GM12878 (cell line): ENCODE measurements around the gene C1QBP. TPM values are rescaled to one million over a fixed set of nuclear protein-coding genes. Genes with fewer than 3 reads are reported as not detected.

ENCODE experiments used
- ATAC-seq: fragments of 200-7000 bp; cut with Tn5 transposase; 3 replicates; pipeline ENCODE4 v1.9.1; 2020; ENCODE audit warnings: mild to moderate bottlenecking, moderate library complexity
- BruUV-seq: library from RNA; stranded (reverse); fragments of 400-500 nt; replicated peaks from 2 replicates; lab custom pipeline; 2021; lab: Mats Ljungman, UMichigan
- CTCF ChIA-PET: fragments of 300-600 bp; sonication (Branson Sonifier 250); formaldehyde crosslinking; extraction: SDS; loops from one replicate; lab custom pipeline; 2021; ENCODE audit warnings: inconsistent platforms; lab: Yijun Ruan, JAX
- POLR2A ChIA-PET: fragments of 350-600 bp; formaldehyde crosslinking; extraction: SDS; loops from one replicate; lab custom pipeline; 2021; ENCODE audit warnings: inconsistent platforms; lab: Charles Lee
- RAD21 ChIA-PET: fragments of 300-600 bp; sonication (Branson Sonifier 250); formaldehyde crosslinking; loops from one replicate; lab custom pipeline; 2023; ENCODE audit warnings: antibody characterized with exemption; ENCODE audit not compliant: unreplicated experiment; lab: Charles Lee
- SMC1A ChIA-PET: fragments of 300-600 bp; sonication (Branson Sonifier 250); formaldehyde crosslinking; loops from one replicate; lab custom pipeline; 2023; ENCODE audit not compliant: unreplicated experiment, uncharacterized antibody; lab: Charles Lee
- DNase-seq: peaks from one replicate; pipeline ENCODE4 v3.0.0-alpha.2; 2011; ENCODE audit warnings: low read depth, low spot score
- FAIRE-seq: peaks from 3 replicates; lab custom pipeline; 2011; peaks lifted over from hg19 to GRCh38; lab: Jason Lieb, UNC
- H2AFZ ChIP-seq: 2 replicates; pipeline ENCODE4 v1.6.0; 2011; ENCODE audit warnings: low read depth, low read length, control low read depth; ENCODE audit not compliant: control insufficient read depth
- H3K27ac ChIP-seq: 2 replicates; pipeline ENCODE4 v1.5.1; 2011; ENCODE audit warnings: control low read depth; ENCODE audit not compliant: control insufficient read depth, insufficient read depth
- H3K27me3 ChIP-seq, 2 experiments: replicated peaks in 1 of 2; 2 replicates each; pipeline versions ENCODE4 v1.6.0 to v1.6.1; 2011; ENCODE audit warnings: low read length in 1 of 2; ENCODE audit not compliant: control insufficient read depth in 2 of 2, insufficient read depth in 2 of 2
- H3K36me3 ChIP-seq, 2 experiments: 2 replicates each; pipeline ENCODE4 v1.5.1; 2011; ENCODE audit warnings: low read length in 1 of 2; ENCODE audit not compliant: control insufficient read depth in 2 of 2, insufficient read depth in 2 of 2
- H3K4me1 ChIP-seq: 2 replicates; pipeline ENCODE4 v1.6.1; 2011; ENCODE audit warnings: mild to moderate bottlenecking, low read length, moderate library complexity, mixed read lengths; ENCODE audit not compliant: control insufficient read depth, insufficient read depth
- H3K4me2 ChIP-seq: 2 replicates; pipeline ENCODE4 v1.6.0; 2011; ENCODE audit warnings: control low read depth; ENCODE audit not compliant: control insufficient read depth, insufficient read depth
- H3K4me3 ChIP-seq: fragments of 200-600 bp; sonication (generic); 2 replicates; pipeline ENCODE4 v1.5.1; 2016
- H3K79me2 ChIP-seq: 2 replicates; pipeline ENCODE4 v1.6.0; 2011; ENCODE audit warnings: low read length; ENCODE audit not compliant: control insufficient read depth, insufficient read depth
- H3K9ac ChIP-seq: 2 replicates; pipeline ENCODE4 v1.8.0; 2011; ENCODE audit warnings: low read length, control low read depth, mixed read lengths; ENCODE audit not compliant: control insufficient read depth, insufficient read depth
- H3K9me3 ChIP-seq: replicated peaks from 3 replicates; pipeline ENCODE4 v1.5.1; 2011; ENCODE audit warnings: mild to moderate bottlenecking, low read length; ENCODE audit not compliant: control insufficient read depth, insufficient read depth
- H4K20me1 ChIP-seq: 2 replicates; pipeline ENCODE4 v1.6.0; 2011; ENCODE audit not compliant: control insufficient read depth, insufficient read depth
- HCFC1 ChIP-seq: fragments of 150-350 bp; IDR thresholded peaks from 2 replicates; pipeline ENCODE4 v1.6.1; 2014; ENCODE audit warnings: low read length
- JUNB ChIP-seq: IDR thresholded peaks from 2 replicates; pipeline ENCODE4 v1.6.1; 2016; ENCODE audit warnings: antibody characterized with exemption, mild to moderate bottlenecking
- SMAD5 ChIP-seq: IDR thresholded peaks from 2 replicates; pipeline ENCODE4 v1.6.1; 2016; ENCODE audit warnings: antibody characterized with exemption, low read depth
- ZBED1 ChIP-seq: IDR thresholded peaks from 2 replicates; pipeline ENCODE4 v1.6.1; 2016; ENCODE audit warnings: borderline replicate concordance
- WGBS: methylation state at CpG from one replicate; pipeline ENCODE4 v1.1.6; 2016; ENCODE audit warnings: low lambda C conversion rate; ENCODE audit not compliant: insufficient replicate concordance, insufficient coverage; ENCODE audit errors: missing lambda C conversion rate; 5-methylcytosine and 5-hydroxymethylcytosine counted together
- in situ Hi-C: fragments of 300-500 bp; cut with MboI; formaldehyde crosslinking; loops from 9 replicates; pipeline ENCODE4 v1.14.3; 2018; ENCODE audit warnings: mixed read lengths
- intact Hi-C: fragments of 100-400 bp; cut with micrococcal nuclease; formaldehyde crosslinking; loops from one replicate; pipeline ENCODE4 v1.14.2; 2022; ENCODE audit not compliant: unreplicated experiment
- polyA plus RNA-seq, 11 experiments: library from polyadenylated mRNA; depleted of rRNA in 4 of 11; unstranded in 6 of 11; stranded (reverse) in 5 of 11; fragments of >200 nt; fragmentation: Nextera tagmentation in 4 of 11; fragmentation: Illumina TruSeq in 1 of 11; extraction: Ambion mirVana in 4 of 11; extraction: Trizol in 1 of 11; gene quantifications; 1 replicate in 1 of 11; 2 replicates in 10 of 11; pipeline versions ENCODE4 v1.2.1 to v1.2.3, GENCODE V29; 2011 to 2016; ENCODE audit warnings: inconsistent platforms in 2 of 11, missing spikeins in 2 of 11, low read depth in 1 of 11
- total RNA-seq, 4 experiments: library from RNA; depleted of rRNA in 3 of 4; stranded (reverse); fragments of >200 nt in 3 of 4; fragmentation: Illumina TruSeq in 1 of 4; extraction: Trizol in 1 of 4; gene quantifications; 2 replicates each; pipeline versions ENCODE4 v1.2.1 to v1.2.3, GENCODE V29; 2013 to 2021
- TF ChIP-seq, protein P1 (sequence below): IDR thresholded peaks from 2 replicates; pipeline ENCODE4 v1.6.1; 2011; ENCODE audit warnings: borderline replicate concordance, low read depth, mild to moderate bottlenecking, moderate library complexity, low read length; ENCODE audit not compliant: insufficient read depth, poor library complexity, severe bottlenecking
- TF ChIP-seq, protein P2 (sequence below): fragments of 450-650 bp; IDR thresholded peaks from 2 replicates; pipeline ENCODE4 v1.6.1; 2017; ENCODE audit warnings: mild to moderate bottlenecking, low read depth, inconsistent platforms; ENCODE audit not compliant: poor library complexity, severe bottlenecking
- TF ChIP-seq, protein P3 (sequence below): fragments of 150-350 bp; IDR thresholded peaks from 2 replicates; pipeline ENCODE4 v1.6.1; 2014; ENCODE audit warnings: mild to moderate bottlenecking, low read depth, low read length

The C1QBP gene
- total and polyA plus RNA-seq, 10 of the 15 experiments (the other 5 are each of a cell fraction or from before 2014, with no cell fraction given) = 124 to 989 (median 429) TPM

DNA sequence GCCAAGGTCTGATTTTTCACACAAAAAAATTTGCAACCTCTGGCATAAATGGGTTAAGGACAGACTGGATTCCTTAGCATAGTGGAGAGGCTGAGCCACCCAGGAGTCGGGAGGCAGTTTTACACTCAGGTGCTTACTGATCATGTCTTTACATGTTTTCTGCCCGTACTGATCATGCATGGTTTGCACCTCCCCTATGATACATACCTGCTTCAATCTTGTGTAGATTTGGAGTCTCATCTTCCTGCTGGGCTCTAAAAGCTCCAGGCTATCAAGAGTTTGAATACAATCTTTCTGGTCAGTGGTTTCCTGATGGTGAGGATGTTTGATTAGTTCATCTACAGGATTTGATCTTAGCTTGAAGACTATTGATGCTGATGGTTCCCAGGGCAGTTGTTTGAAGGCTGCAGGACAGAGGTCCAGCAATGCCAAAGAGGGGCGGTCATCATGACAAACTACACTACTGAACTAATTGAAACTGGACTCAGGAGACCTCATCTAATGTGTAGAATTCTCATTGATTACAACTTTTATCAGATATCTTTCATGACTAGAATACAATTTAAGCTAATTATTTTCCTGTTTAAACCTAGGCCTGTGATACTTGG, 6.9 kb downstream of the C1QBP start:
- POLR2A ChIA-PET = no interaction called here
- H2AFZ ChIP-seq = no peak overlapping the region
- ATAC-seq = no peak
- H3K27ac ChIP-seq = no peak overlapping the region
- peaks cover 18% of the 10 kb centered on the region for H3K79me2 ChIP-seq
- H3K4me1 ChIP-seq = peaks cover 4% of the 10 kb centered on the region; the same call in 1 of the 2 replicates
- no peak overlapping the region for H3K9ac ChIP-seq
- in situ Hi-C loops = no loop called here
- BruUV-seq = no TSS peak
- H3K27me3 ChIP-seq = no peaks in the 10 kb centered on the region
- peak; percentile 37 for TF ChIP-seq ZBED1
- TF ChIP-seq JUNB = no peak
- TF ChIP-seq SMAD5 = 0 out of 2 replicates have a peak, but pooled peaks have one; percentile 27
- no peak for TF ChIP-seq HCFC1
- TF ChIP-seq, protein P1, sequence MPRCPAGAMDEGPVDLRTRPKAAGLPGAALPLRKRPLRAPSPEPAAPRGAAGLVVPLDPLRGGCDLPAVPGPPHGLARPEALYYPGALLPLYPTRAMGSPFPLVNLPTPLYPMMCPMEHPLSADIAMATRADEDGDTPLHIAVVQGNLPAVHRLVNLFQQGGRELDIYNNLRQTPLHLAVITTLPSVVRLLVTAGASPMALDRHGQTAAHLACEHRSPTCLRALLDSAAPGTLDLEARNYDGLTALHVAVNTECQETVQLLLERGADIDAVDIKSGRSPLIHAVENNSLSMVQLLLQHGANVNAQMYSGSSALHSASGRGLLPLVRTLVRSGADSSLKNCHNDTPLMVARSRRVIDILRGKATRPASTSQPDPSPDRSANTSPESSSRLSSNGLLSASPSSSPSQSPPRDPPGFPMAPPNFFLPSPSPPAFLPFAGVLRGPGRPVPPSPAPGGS = peak; percentile 19
- TF ChIP-seq, protein P2, sequence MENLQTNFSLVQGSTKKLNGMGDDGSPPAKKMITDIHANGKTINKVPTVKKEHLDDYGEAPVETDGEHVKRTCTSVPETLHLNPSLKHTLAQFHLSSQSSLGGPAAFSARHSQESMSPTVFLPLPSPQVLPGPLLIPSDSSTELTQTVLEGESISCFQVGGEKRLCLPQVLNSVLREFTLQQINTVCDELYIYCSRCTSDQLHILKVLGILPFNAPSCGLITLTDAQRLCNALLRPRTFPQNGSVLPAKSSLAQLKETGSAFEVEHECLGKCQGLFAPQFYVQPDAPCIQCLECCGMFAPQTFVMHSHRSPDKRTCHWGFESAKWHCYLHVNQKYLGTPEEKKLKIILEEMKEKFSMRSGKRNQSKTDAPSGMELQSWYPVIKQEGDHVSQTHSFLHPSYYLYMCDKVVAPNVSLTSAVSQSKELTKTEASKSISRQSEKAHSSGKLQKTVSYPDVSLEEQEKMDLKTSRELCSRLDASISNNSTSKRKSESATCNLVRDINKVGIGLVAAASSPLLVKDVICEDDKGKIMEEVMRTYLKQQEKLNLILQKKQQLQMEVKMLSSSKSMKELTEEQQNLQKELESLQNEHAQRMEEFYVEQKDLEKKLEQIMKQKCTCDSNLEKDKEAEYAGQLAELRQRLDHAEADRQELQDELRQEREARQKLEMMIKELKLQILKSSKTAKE = no peak
- TF ChIP-seq, protein P3, sequence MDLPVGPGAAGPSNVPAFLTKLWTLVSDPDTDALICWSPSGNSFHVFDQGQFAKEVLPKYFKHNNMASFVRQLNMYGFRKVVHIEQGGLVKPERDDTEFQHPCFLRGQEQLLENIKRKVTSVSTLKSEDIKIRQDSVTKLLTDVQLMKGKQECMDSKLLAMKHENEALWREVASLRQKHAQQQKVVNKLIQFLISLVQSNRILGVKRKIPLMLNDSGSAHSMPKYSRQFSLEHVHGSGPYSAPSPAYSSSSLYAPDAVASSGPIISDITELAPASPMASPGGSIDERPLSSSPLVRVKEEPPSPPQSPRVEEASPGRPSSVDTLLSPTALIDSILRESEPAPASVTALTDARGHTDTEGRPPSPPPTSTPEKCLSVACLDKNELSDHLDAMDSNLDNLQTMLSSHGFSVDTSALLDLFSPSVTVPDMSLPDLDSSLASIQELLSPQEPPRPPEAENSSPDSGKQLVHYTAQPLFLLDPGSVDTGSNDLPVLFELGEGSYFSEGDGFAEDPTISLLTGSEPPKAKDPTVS = no peak
- TF ChIP-seq, all 136 proteins: peak for 3
- no peak overlapping the region for H3K4me3 ChIP-seq
- H3K36me3 ChIP-seq = peaks cover 29 to 37% of the 10 kb centered on the region in 2 experiments
- H3K4me2 ChIP-seq = no peak overlapping the region
- 87% methylated on average over 3 of the region's 3 CpGs for WGBS
- intact Hi-C loops = no loop called here
- no peaks in the 10 kb centered on the region for H4K20me1 ChIP-seq
- RAD21 ChIA-PET = no interaction called here
- FAIRE-seq = no peak
- SMC1A ChIA-PET = interaction anchor here (1.2 to 1.5 kb wide), 2 partner anchors 8 to 9 kb away, joined by 3 read pairs; no protein-coding TSS in a partner anchor
- no peaks in the 10 kb centered on the region for H3K9me3 ChIP-seq
- DNase-seq = no peak
- CTCF ChIA-PET = interaction anchor here (1.4 kb wide), 1 partner anchor 15 kb away, joined by 3 read pairs; no protein-coding TSS in a partner anchor
